ENCODE results near the gene TMEM53.
"Not testable (repeated sequence)": the region's sequence is repeated elsewhere in the genome, so short reads cannot be mapped to it uniquely, and the experiment has no call there.

DNA sequence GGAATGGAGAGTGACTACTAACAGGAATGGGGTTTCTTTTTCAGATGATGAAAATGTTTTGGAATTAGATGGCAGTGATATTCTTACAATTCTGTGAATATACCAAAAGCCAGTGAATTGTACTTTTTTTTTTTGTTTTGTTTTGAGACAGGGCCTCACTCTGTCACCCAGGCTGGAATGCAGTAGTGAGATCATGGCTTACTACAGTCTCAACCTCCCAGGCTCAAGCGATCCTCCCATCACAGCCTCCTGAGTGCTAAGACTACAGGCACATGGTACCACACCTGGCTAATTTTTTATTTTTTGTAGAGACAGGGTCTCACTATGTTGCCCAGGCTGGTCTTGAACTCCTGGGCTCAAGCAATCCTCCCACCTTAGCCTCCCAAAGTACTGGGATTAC, 7.6 kb downstream of the TMEM53 start:
- not testable (repeated sequence) for TF ChIP-seq POLR2AphosphoS5, POLR2A (IDR thresholded peaks at IDR 0.05; ENCODE audit: low read depth, low read length)
